Smooth muscle cell (in vitro differentiated cells): ENCODE data around the gene NLRX1. TPM values are rescaled to one million over a fixed set of nuclear protein-coding genes. Genes with fewer than 3 reads are reported as not detected.
A peak's percentile ranks its signal among the peaks of the same experiment; 100 is the strongest.

ENCODE experiments used
- DNase-seq: peaks from one replicate; lab custom pipeline; 2025; ENCODE audit not compliant: unreplicated experiment; lab: John Stamatoyannopoulos, UW
- H2AFZ ChIP-seq: fragments of 200-600 bp; sonication (generic); 2 replicates; pipeline ENCODE4 v1.6.0; 2016; ENCODE audit warnings: antibody characterized with exemption, low read depth, mild to moderate bottlenecking
- H3F3A ChIP-seq: fragments of 200-600 bp; sonication (generic); 2 replicates; pipeline ENCODE4 v1.6.0; 2017; ENCODE audit warnings: antibody characterized with exemption, low read depth
- H3K27ac ChIP-seq: fragments of 200-600 bp; sonication (generic); 2 replicates; pipeline ENCODE4 v1.5.1; 2016; ENCODE audit warnings: low read depth, mild to moderate bottlenecking
- H3K27me3 ChIP-seq: fragments of 200-600 bp; sonication (generic); 2 replicates; pipeline ENCODE4 v1.6.1; 2016; ENCODE audit warnings: low read depth, mild to moderate bottlenecking
- H3K36me3 ChIP-seq: fragments of 200-600 bp; sonication (generic); 2 replicates; pipeline ENCODE4 v1.5.1; 2016; ENCODE audit warnings: low read depth
- H3K4me1 ChIP-seq: fragments of 200-600 bp; sonication (generic); 2 replicates; pipeline ENCODE4 v1.5.1; 2016; ENCODE audit warnings: low read depth
- H3K4me2 ChIP-seq: fragments of 200-600 bp; sonication (generic); 2 replicates; pipeline ENCODE4 v1.6.0; 2016; ENCODE audit warnings: mild to moderate bottlenecking
- H3K4me3 ChIP-seq: fragments of 200-600 bp; sonication (generic); 2 replicates; pipeline ENCODE4 v1.5.1; 2016; ENCODE audit warnings: mild to moderate bottlenecking
- H3K79me2 ChIP-seq: fragments of 200-600 bp; sonication (generic); 2 replicates; pipeline ENCODE4 v1.6.0; 2016; ENCODE audit warnings: low read depth, mild to moderate bottlenecking
- H3K9ac ChIP-seq: fragments of 200-600 bp; sonication (generic); 2 replicates; pipeline ENCODE4 v1.6.0; 2016; ENCODE audit warnings: low read depth
- H3K9me3 ChIP-seq: fragments of 200-600 bp; sonication (generic); replicated peaks from 2 replicates; pipeline ENCODE4 v1.5.1; 2016; ENCODE audit warnings: low read depth
- H4K20me1 ChIP-seq: fragments of 200-600 bp; sonication (generic); 2 replicates; pipeline ENCODE4 v1.6.0; 2016; ENCODE audit warnings: low read depth
- CTCF ChIP-seq: fragments of 200-600 bp; sonication (generic); IDR thresholded peaks from 2 replicates; pipeline ENCODE4 v1.5.1; 2017; ENCODE audit warnings: borderline replicate concordance, mild to moderate bottlenecking, antibody characterized with exemption; ENCODE audit not compliant: insufficient read depth, poor library complexity, severe bottlenecking
- WGBS: methylation state at CpG from one replicate; pipeline ENCODE4 v1.1.7; 2016; ENCODE audit warnings: low lambda C conversion rate; 5-methylcytosine and 5-hydroxymethylcytosine counted together
- polyA plus RNA-seq: library from polyadenylated mRNA; unstranded; fragments of >200 nt; fragmentation: Nextera tagmentation; extraction: Ambion mirVana; gene quantifications from 2 replicates; pipeline ENCODE4 v1.2.1, GENCODE V29; 2016
- total RNA-seq: library from RNA; depleted of rRNA; stranded (reverse); fragments of >200 nt; gene quantifications from 2 replicates; pipeline ENCODE4 v1.2.3, GENCODE V29; 2014

Gene NLRX1
- 10.6 and 13.0 TPM in 2 replicates for total RNA-seq
- 16.8 and 18.7 TPM in 2 replicates for polyA plus RNA-seq

GRCh38 chr11:119168471-119169281 lies at the start of gene NLRX1:
TSS of gene NLRX1 (plus strand) at chr11:119168725. CDS start at chr11:119171404, 2,679 bp downstream.
- Histone ChIP-seq H4K20me1 (no peaks in the 10 kb centered on the region), H3K79me2 (no peaks in the 10 kb centered on the region), H3K9me3 (no peaks in the 10 kb centered on the region), H3K9ac (peak within 1 kb of the TSS; percentile 74), H3K27me3 (no peaks in the 10 kb centered on the region), H3K36me3 (no peaks in the 10 kb centered on the region), H3K27ac (peak within 1 kb of the TSS; percentile 52), H2AFZ (peak within 1 kb of the TSS; percentile 72), H3K4me1 (no peaks in the 10 kb centered on the region), H3F3A (no peaks in the 10 kb centered on the region), H3K4me2 (peak within 1 kb of the TSS; percentile 76), H3K4me3 (peak within 1 kb of the TSS; percentile 77)
- WGBS, result 6% methylated on average over 46 of the region's 63 CpGs
- peak; percentile 64 for TF ChIP-seq CTCF
- DNase-seq, result peak; percentile 50

- peaks cover 8% of the 10 kb centered on the region for H4K20me1 ChIP-seq
- H3K4me3 ChIP-seq, result no peak overlapping the region
- H2AFZ ChIP-seq, result no peak overlapping the region
- H3K27ac ChIP-seq, result no peak overlapping the region
- H3K79me2 ChIP-seq, result peaks cover 21% of the 10 kb centered on the region
- 100% methylated on average over 1 of the region's 1 CpG for WGBS
- no peaks in the 10 kb centered on the region for H3K36me3 ChIP-seq
- H3K27me3 ChIP-seq, result no peaks in the 10 kb centered on the region
- DNase-seq, result no peak
- H3K4me2 ChIP-seq, result no peak overlapping the region
- no peaks in the 10 kb centered on the region for H3K9me3 ChIP-seq
- H3F3A ChIP-seq, result no peaks in the 10 kb centered on the region
- H3K4me1 ChIP-seq, result peaks cover 6% of the 10 kb centered on the region
- no peak overlapping the region for H3K9ac ChIP-seq
- TF ChIP-seq CTCF, result no peak
These were observed 49.6 kb upstream of the NLRX1 start for GRCh38 chr11:119118946-119119345.

- H3K9me3 ChIP-seq, result no peaks in the 10 kb centered on the region
- TF ChIP-seq CTCF, result no peak
- H3K27ac ChIP-seq, result peak overlapping the region; percentile 48
- peaks cover 8% of the 10 kb centered on the region for H4K20me1 ChIP-seq
- no peaks in the 10 kb centered on the region for H3K27me3 ChIP-seq
- no peaks in the 10 kb centered on the region for H3F3A ChIP-seq
- WGBS, result 38% methylated on average over 5 of the region's 5 CpGs
- peaks cover 6% of the 10 kb centered on the region for H3K4me1 ChIP-seq
- peak overlapping the region; percentile 73 for H3K9ac ChIP-seq
- peaks cover 27% of the 10 kb centered on the region for H3K79me2 ChIP-seq
- no peaks in the 10 kb centered on the region for H3K36me3 ChIP-seq
- peak overlapping the region; percentile 88 for H3K4me3 ChIP-seq
- peak overlapping the region; percentile 87 for H2AFZ ChIP-seq
- DNase-seq, result no peak
- H3K4me2 ChIP-seq, result peak overlapping the region; percentile 89
These were observed 47.9 kb upstream of the NLRX1 start for GRCh38 chr11:119120639-119121007.
